Stimulated activated CD8-positive, alpha-beta memory T cell treated with anti-CD3 and anti-CD28 coated beads, Interleukin-7, amount 100 ng/mL, for 4 hours (primary cell): ENCODE data around the gene ZNF226.
"Not testable (repeated sequence)": the region's sequence is repeated elsewhere in the genome, so short reads cannot be mapped to it uniquely, and the experiment has no call there.

ENCODE experiments used
- DNase-seq, 2 donors: peaks; one replicate each; pipeline ENCODE4 v3.0.0-alpha.2; 2020; ENCODE audit warnings: low read depth in 2 of 2

Gene ZNF226

GRCh38 chr19:44212250-44212865 lies 47.5 kb downstream of the ZNF226 start, which contains the start of gene ZNF227:
ZNF227 (plus strand) TSS chr19:44212532; CDS start chr19:44217793, 5,261 bp downstream.
- DNase-seq, result peak; percentile 76 to 78

- DNase-seq, result no peak
These were observed 48.0 kb downstream of the ZNF226 start for GRCh38 chr19:44212866-44213346.

- not testable (repeated sequence) for DNase-seq
These were observed 55.0 kb downstream of the ZNF226 start for GRCh38 chr19:44219926-44220325.

GRCh38 chr19:44220761-44221160 lies 55.9 kb downstream of the ZNF226 start:
- DNase-seq, result not testable (repeated sequence)

- not testable (repeated sequence) for DNase-seq
These were observed 56.4 kb downstream of the ZNF226 start for GRCh38 chr19:44221291-44221690.
